T1000 (cell line): Measurements from ENCODE around the gene DAAM1.

Experiments used
- DNase-seq: peaks from one replicate; lab custom pipeline; 2025; ENCODE audit warnings: mixed read lengths; lab: John Stamatoyannopoulos, UW

Gene DAAM1

GRCh38 chr14:59254911-59255545 is 66.6 kb downstream of the DAAM1 start:
- DNase-seq: no peak

- no peak for DNase-seq
Observed at GRCh38 chr14:59256331-59256730, 67.9 kb downstream of the DAAM1 start.

GRCh38 chr14:59261334-59261733 is 72.9 kb downstream of the DAAM1 start:
- no peak for DNase-seq

GRCh38 chr14:59262717-59263454 is 74.4 kb downstream of the DAAM1 start:
- no peak for DNase-seq

GRCh38 chr14:59265808-59266207 is 77.3 kb downstream of the DAAM1 start:
- DNase-seq: no peak

GRCh38 chr14:59267046-59267445 is 78.6 kb downstream of the DAAM1 start:
- DNase-seq: no peak

GRCh38 chr14:59268011-59268410 is 79.5 kb downstream of the DAAM1 start:
- DNase-seq: no peak

- no peak for DNase-seq
Observed at GRCh38 chr14:59268858-59269257, 80.4 kb downstream of the DAAM1 start.

GRCh38 chr14:59269466-59269865 is 81.0 kb downstream of the DAAM1 start:
- DNase-seq: no peak

GRCh38 chr14:59271256-59271655 is 82.8 kb downstream of the DAAM1 start:
- no peak for DNase-seq

- no peak for DNase-seq
Observed at GRCh38 chr14:59271734-59272133, 83.3 kb downstream of the DAAM1 start.

- DNase-seq: no peak
Observed at GRCh38 chr14:59272633-59273032, 84.2 kb downstream of the DAAM1 start.

GRCh38 chr14:59273737-59274136 is 85.3 kb downstream of the DAAM1 start:
- no peak for DNase-seq

- no peak for DNase-seq
Observed at GRCh38 chr14:59274991-59275391, 86.5 kb downstream of the DAAM1 start.

GRCh38 chr14:59275668-59276067 is 87.2 kb downstream of the DAAM1 start:
- DNase-seq: no peak

GRCh38 chr14:59276235-59276634 is 87.8 kb downstream of the DAAM1 start:
- no peak for DNase-seq

- no peak for DNase-seq
Observed at GRCh38 chr14:59277659-59278058, 89.2 kb downstream of the DAAM1 start.

GRCh38 chr14:59278111-59278510 is 89.6 kb downstream of the DAAM1 start:
- peak; percentile 20 for DNase-seq

- no peak for DNase-seq
Observed at GRCh38 chr14:59280961-59281360, 92.5 kb downstream of the DAAM1 start.

GRCh38 chr14:59281609-59282377 is 93.3 kb downstream of the DAAM1 start:
- DNase-seq: no peak

- DNase-seq: peak; percentile 23
Observed at GRCh38 chr14:59282378-59282765, 93.9 kb downstream of the DAAM1 start.

GRCh38 chr14:59283361-59283760 is 94.9 kb downstream of the DAAM1 start:
- no peak for DNase-seq

GRCh38 chr14:59284059-59284458 is 95.6 kb downstream of the DAAM1 start:
- no peak for DNase-seq
